Daoy (cell line): ENCODE results near the gene CREB5. TPM values are rescaled to one million over a fixed set of nuclear protein-coding genes. Genes with fewer than 3 reads are reported as not detected.

Source experiments
- DNase-seq: peaks from one replicate; pipeline ENCODE4 v3.0.0-alpha.2; 2015; ENCODE audit warnings: low read depth
- total RNA-seq: library from RNA; depleted of rRNA; stranded (reverse); fragments of >200 nt; shearing (Covaris generic); gene quantifications from 2 replicates; pipeline ENCODE4 v1.2.3, GENCODE V29; 2014

CREB5 gene
- total RNA-seq, 1 experiment from 2014 or later, result 12.1 TPM

- DNase-seq, result no peak
These were observed 22.8 kb downstream of the CREB5 start for GRCh38 chr7:28435152-28435551.

DNA sequence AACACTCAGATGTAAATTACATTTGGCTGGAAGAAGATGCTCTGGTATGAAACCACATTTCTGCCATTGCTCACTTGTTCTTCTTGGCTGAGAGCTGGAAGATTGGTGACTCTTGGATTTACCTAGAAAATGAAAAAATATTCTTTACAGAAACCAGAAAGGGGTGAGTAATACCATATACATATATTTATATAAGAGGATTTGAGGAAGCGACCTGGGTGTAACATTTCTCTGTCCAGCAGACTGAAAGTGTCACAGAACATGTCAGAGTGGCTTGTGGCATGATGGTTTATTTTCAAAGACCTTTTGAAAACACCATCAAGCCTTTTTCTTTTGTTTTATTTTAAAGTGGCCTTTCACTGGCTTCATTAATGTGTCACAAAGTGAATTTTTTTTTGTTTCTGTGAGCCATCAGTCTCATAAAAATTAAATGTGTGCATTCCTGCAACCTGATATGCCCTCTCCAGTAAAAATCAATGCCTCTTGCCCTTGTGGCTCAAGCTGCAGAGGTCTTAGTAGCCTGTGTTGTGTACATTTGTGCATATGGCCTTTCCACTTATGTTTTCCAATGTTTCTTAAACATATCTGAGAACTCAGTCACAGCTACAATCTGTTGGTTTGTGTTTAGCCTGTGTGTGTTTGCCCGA, 23.5 kb downstream of the CREB5 start:
- DNase-seq, result no peak

- DNase-seq, result no peak
These were observed 27.8 kb downstream of the CREB5 start for GRCh38 chr7:28440055-28440601.

GRCh38 chr7:28442540-28443420, 30.5 kb downstream of the CREB5 start:
- peak; percentile 20 for DNase-seq

DNA sequence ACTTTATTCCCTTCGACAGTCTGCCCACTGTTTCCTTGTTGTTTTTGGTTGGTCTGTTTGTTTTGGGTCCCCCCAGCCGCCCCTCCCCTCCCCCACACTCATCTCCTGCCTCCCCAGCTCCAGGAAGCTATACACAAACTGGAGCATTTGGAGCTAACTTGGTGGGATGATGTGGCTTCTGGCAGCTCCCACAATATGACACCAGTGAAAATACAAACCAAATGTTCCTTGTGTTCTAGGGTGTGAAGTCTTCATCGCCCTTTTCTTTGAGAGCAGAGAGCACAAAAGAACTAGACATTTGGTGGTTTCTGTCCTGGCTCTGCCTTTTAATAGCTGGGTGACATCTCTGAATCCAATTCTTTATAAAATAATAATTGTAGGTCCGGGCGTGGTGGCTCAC, 33.8 kb downstream of the CREB5 start:
- DNase-seq, result no peak

DNA sequence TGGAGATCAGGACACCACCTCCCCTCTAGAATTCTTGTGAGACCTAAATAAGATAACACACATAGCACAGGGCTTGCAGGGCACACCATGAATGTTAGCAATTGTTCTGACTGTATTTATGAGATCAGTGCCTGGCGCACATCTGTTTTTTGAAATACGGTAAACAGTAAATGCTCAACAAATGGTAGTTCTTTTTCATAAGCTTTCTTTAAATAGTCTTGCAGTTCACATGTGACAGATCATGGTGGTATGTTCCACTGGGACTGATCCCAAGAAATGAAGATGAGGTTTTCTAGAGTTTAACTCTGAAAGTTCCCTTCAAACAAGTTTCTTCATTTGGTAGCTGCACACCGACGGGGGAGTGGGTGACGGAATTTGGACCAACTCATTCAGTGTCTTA, 34.8 kb downstream of the CREB5 start:
- no peak for DNase-seq

GRCh38 chr7:28448708-28449107, 36.4 kb downstream of the CREB5 start:
- DNase-seq, result no peak

DNA sequence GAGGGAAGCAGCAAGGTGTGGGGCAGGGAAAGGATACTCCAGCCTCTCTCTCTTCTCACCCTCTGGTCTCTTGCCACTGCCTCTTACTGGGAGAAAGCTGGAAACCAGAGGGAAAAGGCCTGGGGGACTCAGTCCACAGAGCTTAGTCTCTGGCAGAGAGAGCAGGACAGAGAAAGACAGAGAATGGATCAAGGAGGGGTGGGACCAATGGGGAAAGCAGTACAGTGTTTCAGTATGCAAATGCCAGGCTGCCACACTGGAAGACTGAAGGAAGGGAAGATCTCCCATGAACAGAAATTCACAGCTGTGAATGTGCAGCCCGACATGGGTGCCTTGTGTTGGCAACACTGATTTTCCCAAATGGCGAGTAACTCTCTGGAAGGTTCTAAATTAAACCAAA, 40.4 kb downstream of the CREB5 start:
- DNase-seq, result no peak

GRCh38 chr7:28455486-28455885, 43.2 kb downstream of the CREB5 start:
- no peak for DNase-seq

DNA sequence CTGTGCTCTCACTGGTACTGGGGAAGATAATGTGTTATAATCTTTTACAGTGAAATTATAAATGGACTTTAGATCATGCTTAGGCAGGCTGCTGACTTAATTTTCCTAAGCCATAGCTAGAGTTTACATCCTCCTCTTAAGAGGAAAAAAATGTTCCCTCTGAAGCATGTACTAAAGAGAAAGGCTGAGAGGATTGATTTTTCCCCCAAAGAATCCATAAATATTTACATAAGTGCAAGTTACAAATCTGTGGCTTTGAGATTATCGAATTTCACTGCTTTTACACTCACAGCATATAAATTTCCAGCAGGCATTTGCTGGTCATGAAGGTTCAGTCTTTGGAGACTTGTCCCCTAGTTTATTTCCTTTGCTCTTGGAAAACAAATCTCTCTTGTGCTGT, 43.7 kb downstream of the CREB5 start:
- DNase-seq, result no peak

- DNase-seq, result no peak
These were observed 46.4 kb downstream of the CREB5 start for GRCh38 chr7:28458732-28459131.

GRCh38 chr7:28459306-28459705, 47.0 kb downstream of the CREB5 start:
- no peak for DNase-seq

- no peak for DNase-seq
These were observed 53.4 kb downstream of the CREB5 start for GRCh38 chr7:28465697-28466096.

- DNase-seq, result no peak
These were observed 54.0 kb downstream of the CREB5 start for GRCh38 chr7:28466341-28466740.

DNA sequence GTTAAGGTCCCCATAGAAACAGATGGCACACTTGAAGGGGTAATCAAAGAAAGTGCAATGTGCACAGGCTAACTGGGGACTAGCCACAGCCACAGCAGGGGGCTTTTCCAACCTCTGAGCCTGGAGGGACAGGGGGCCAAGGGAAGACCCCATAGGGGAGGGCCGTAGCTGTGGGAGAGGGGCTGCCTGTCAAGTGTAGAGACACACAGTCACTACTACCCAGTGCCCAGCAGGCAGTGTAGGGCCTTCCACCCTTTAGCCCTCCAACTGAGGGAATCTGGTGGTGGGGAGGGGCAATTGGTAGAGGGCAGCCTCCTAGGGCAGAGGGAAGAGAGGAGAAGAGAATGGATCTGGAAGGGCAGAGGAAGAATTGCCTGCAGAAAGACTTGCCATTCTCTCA, 54.6 kb downstream of the CREB5 start:
- DNase-seq, result no peak

- DNase-seq, result no peak
These were observed 57.2 kb downstream of the CREB5 start for GRCh38 chr7:28469562-28469961.

DNA sequence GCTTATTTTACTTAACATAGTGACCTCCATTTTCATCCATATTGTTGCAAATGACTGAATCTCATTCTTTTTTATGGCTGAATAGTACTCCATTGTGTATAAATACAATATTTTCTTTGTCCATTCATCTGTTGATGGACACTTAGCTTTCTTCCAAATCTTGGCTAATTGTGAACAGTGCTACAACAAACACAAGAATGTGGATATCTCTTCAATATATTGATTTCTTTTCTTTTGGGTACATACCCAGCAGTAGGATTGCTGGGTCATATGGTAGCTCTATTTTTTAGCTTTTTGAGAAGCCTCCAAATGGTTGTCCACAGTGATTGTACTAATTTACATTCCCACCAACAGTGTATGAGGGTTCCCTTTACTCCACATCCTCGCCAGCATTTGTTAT, 58.0 kb downstream of the CREB5 start:
- DNase-seq, result no peak

DNA sequence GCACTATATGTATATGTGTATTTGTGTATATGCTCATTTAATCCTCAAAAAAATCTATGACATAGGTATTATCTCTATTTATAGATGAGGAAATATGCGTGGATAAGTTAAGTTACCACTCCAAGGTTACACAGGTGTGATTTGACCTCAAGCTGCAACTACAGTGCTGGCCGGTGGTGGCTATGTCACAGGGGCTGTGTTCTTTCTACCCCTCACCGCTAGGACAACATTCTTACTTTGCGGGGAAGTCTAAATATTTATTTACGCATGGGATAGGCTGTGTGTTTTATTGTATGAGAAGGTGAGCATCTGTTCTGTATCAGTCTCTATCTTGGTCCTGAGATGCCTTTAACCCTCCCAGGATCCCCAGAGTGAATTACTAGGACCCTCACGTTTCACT, 60.0 kb downstream of the CREB5 start:
- DNase-seq, result no peak

GRCh38 chr7:28473571-28474281, 61.4 kb downstream of the CREB5 start:
- no peak for DNase-seq

DNA sequence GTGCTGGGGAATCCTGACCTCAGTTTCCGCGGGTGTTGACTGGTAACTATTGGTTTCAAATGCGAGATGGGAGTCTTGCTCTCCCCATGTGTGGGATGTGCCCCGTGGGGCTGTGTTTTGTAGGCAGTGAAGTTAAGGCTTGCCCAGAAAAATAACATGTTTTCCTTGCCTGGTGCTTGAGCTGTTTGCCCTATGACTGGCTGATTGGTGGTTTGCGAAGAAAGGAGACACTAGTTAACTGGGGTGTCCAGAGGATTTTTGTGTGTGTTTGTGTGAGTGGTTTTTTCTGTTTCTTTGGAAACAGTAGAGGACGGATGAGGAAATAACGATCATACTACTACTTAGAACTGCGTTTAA, 61.9 kb downstream of the CREB5 start:
- DNase-seq, result no peak

- no peak for DNase-seq
These were observed 62.3 kb downstream of the CREB5 start for GRCh38 chr7:28474640-28475039.

DNA sequence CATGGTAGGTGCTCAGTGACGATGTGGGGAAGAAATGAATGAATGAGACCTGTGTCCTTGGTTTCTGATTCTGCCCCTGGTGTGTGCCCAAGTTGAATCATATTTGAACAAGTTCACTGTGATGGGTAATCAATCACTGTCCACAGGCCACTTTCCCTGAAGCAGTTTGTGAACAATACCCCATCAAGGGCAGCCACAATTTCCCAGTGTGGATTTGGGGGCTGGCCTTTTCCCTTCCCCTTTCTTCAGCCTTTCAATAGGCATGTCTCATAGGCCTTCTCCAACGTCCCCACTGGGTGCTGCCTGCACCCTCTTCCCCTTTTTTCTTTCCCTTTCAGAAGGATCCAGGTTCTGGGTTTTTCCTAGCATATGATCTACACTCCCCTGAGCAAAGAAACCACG, 64.7 kb downstream of the CREB5 start:
- DNase-seq, result no peak

- DNase-seq, result peak; percentile 22
These were observed 66.3 kb downstream of the CREB5 start for GRCh38 chr7:28478656-28479055.
